Hepatocyte (in vitro differentiated cells): Measurements from ENCODE around the gene AGMAT. TPM values are rescaled to one million over a fixed set of nuclear protein-coding genes. Genes with fewer than 3 reads are reported as not detected.

Source experiments
- DNase-seq: peaks from one replicate; pipeline ENCODE4 v3.0.0-alpha.2; 2016; ENCODE audit warnings: low spot score
- H2AFZ ChIP-seq: fragments of 200-600 bp; sonication (generic); 2 replicates; pipeline ENCODE4 v1.6.0; 2016; ENCODE audit warnings: antibody characterized with exemption, mild to moderate bottlenecking
- H3K27ac ChIP-seq: fragments of 200-600 bp; sonication (generic); 2 replicates; pipeline ENCODE4 v1.5.1; 2016; ENCODE audit warnings: mild to moderate bottlenecking
- H3K27me3 ChIP-seq: fragments of 200-600 bp; sonication (generic); 2 replicates; pipeline ENCODE4 v1.6.1; 2016
- H3K36me3 ChIP-seq: fragments of 200-600 bp; sonication (generic); replicated peaks from 2 replicates; pipeline ENCODE4 v1.5.1; 2016; ENCODE audit warnings: low read depth; ENCODE audit not compliant: insufficient read depth
- H3K4me1 ChIP-seq: fragments of 200-600 bp; sonication (generic); 2 replicates; pipeline ENCODE4 v1.5.1; 2016; ENCODE audit warnings: mild to moderate bottlenecking, moderate library complexity; ENCODE audit not compliant: insufficient read depth
- H3K4me2 ChIP-seq: fragments of 200-600 bp; sonication (generic); 2 replicates; pipeline ENCODE4 v1.6.0; 2016
- H3K4me3 ChIP-seq: fragments of 200-600 bp; sonication (generic); 2 replicates; pipeline ENCODE4 v1.5.1; 2016; ENCODE audit warnings: mild to moderate bottlenecking
- H3K79me2 ChIP-seq: fragments of 200-600 bp; sonication (generic); 2 replicates; pipeline ENCODE4 v1.6.0; 2017; ENCODE audit warnings: mild to moderate bottlenecking
- H3K9me2 ChIP-seq: fragments of 200-600 bp; sonication (generic); replicated peaks from 2 replicates; pipeline ENCODE4 v1.6.0; 2017; ENCODE audit warnings: mild to moderate bottlenecking; ENCODE audit not compliant: insufficient read depth
- H3K9me3 ChIP-seq: fragments of 200-600 bp; sonication (generic); 2 replicates; pipeline ENCODE4 v1.5.1; 2016; ENCODE audit warnings: low read depth, mild to moderate bottlenecking
- H4K20me1 ChIP-seq: fragments of 200-600 bp; sonication (generic); 2 replicates; pipeline ENCODE4 v1.6.0; 2016; ENCODE audit warnings: mild to moderate bottlenecking; ENCODE audit not compliant: insufficient read depth, poor library complexity, severe bottlenecking
- EZH2 ChIP-seq: fragments of 200-600 bp; sonication (generic); IDR thresholded peaks from 2 replicates; pipeline ENCODE4 v1.6.1; 2016; ENCODE audit warnings: antibody characterized with exemption, mild to moderate bottlenecking, borderline replicate concordance
- EZH2phosphoT487 ChIP-seq: fragments of 200-600 bp; sonication (generic); IDR thresholded peaks from one replicate; pipeline ENCODE4 v1.6.1; 2018; ENCODE audit warnings: antibody characterized with exemption, mild to moderate bottlenecking, low read depth, moderate library complexity; ENCODE audit not compliant: unreplicated experiment, severe bottlenecking
- WGBS: methylation state at CpG from one replicate; pipeline ENCODE4 v1.1.6; 2016; ENCODE audit warnings: low lambda C conversion rate; ENCODE audit errors: missing lambda C conversion rate; 5-methylcytosine and 5-hydroxymethylcytosine counted together
- polyA plus RNA-seq: library from polyadenylated mRNA; unstranded; fragments of >200 nt; fragmentation: Nextera tagmentation; extraction: Ambion mirVana; gene quantifications from 2 replicates; pipeline ENCODE4 v1.2.1, GENCODE V29; 2016
- total RNA-seq: library from RNA; depleted of rRNA; stranded (reverse); fragments of >200 nt; gene quantifications from 2 replicates; pipeline ENCODE4 v1.2.3, GENCODE V29; 2014
- TF ChIP-seq, protein P1 (sequence below): fragments of 200-600 bp; sonication (generic); IDR thresholded peaks from 2 replicates; pipeline ENCODE4 v1.5.1; 2016; ENCODE audit warnings: antibody characterized with exemption, mild to moderate bottlenecking; ENCODE audit not compliant: poor library complexity

The AGMAT gene
- total and polyA plus RNA-seq, 2 experiments from 2014 or later = 28.7 to 42.9 TPM

DNA sequence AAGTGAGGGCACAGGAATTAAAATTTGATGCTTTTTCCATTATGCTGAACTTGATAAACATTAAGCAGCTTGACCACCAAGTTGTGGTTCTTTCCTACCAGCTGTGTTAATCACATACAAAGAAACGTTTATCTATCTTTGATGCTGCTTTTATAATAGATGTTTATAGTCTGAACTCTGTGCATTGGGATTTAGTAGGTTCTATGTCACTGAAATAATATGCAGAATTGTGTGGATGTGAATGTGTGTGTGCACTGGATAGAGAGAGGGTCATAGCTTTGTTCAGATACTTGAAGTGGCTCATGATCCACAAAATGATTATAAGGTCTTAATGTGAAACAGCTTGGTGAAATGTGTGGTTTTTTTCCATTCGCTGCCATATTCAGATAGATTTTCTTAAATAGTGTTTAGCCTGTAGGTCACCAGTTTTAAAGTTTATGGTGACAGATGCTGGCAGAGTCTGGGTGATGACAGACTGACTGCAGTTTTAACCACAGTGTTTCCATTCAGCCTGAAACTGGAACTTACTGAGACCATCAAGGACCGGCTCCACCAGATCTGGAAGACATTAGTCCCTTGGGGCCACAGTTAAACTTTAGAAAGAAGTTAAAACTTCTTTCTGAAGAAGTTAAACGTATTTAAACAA lies 42.6 kb upstream of the AGMAT start:
- H3K27ac ChIP-seq = peak overlapping the region; percentile 33
- H3K79me2 ChIP-seq = peaks cover 83% of the 10 kb centered on the region
- 49% methylated on average over 4 of the region's 4 CpGs for WGBS
- no peaks in the 10 kb centered on the region for H3K9me2 ChIP-seq
- no peaks in the 10 kb centered on the region for H3K9me3 ChIP-seq
- H3K27me3 ChIP-seq = no peaks in the 10 kb centered on the region
- H3K36me3 ChIP-seq = no peaks in the 10 kb centered on the region
- no peak overlapping the region for H3K4me2 ChIP-seq
- no peak overlapping the region for H3K4me3 ChIP-seq
- no peak for DNase-seq
- TF ChIP-seq EZH2phosphoT487 (no peak), EZH2 (no peak)
- TF ChIP-seq, protein P1, sequence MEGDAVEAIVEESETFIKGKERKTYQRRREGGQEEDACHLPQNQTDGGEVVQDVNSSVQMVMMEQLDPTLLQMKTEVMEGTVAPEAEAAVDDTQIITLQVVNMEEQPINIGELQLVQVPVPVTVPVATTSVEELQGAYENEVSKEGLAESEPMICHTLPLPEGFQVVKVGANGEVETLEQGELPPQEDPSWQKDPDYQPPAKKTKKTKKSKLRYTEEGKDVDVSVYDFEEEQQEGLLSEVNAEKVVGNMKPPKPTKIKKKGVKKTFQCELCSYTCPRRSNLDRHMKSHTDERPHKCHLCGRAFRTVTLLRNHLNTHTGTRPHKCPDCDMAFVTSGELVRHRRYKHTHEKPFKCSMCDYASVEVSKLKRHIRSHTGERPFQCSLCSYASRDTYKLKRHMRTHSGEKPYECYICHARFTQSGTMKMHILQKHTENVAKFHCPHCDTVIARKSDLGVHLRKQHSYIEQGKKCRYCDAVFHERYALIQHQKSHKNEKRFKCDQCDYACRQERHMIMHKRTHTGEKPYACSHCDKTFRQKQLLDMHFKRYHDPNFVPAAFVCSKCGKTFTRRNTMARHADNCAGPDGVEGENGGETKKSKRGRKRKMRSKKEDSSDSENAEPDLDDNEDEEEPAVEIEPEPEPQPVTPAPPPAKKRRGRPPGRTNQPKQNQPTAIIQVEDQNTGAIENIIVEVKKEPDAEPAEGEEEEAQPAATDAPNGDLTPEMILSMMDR = no peak
- H2AFZ ChIP-seq = no peak overlapping the region
- peaks cover 26% of the 10 kb centered on the region for H3K4me1 ChIP-seq
- peaks cover 36% of the 10 kb centered on the region for H4K20me1 ChIP-seq

GRCh38 chr1:15626269-15626950 lies 41.6 kb upstream of the AGMAT start:
- Histone ChIP-seq H3K36me3 (no peaks in the 10 kb centered on the region), H3K9me3 (no peaks in the 10 kb centered on the region), H3K4me3 (no peak overlapping the region), H3K9me2 (no peaks in the 10 kb centered on the region), H3K27ac (peak overlapping the region; percentile 15), H3K27me3 (no peaks in the 10 kb centered on the region), H3K4me2 (no peak overlapping the region), H3K79me2 (peaks cover 92% of the 10 kb centered on the region), H2AFZ (no peak overlapping the region), H4K20me1 (peaks cover 40% of the 10 kb centered on the region), H3K4me1 (peaks cover 34% of the 10 kb centered on the region)
- DNase-seq = no peak
- WGBS = 78% methylated on average over 11 of the region's 11 CpGs
- TF ChIP-seq EZH2phosphoT487 = no peak
- no peak for TF ChIP-seq EZH2
- TF ChIP-seq, protein P1 = no peak

DNA sequence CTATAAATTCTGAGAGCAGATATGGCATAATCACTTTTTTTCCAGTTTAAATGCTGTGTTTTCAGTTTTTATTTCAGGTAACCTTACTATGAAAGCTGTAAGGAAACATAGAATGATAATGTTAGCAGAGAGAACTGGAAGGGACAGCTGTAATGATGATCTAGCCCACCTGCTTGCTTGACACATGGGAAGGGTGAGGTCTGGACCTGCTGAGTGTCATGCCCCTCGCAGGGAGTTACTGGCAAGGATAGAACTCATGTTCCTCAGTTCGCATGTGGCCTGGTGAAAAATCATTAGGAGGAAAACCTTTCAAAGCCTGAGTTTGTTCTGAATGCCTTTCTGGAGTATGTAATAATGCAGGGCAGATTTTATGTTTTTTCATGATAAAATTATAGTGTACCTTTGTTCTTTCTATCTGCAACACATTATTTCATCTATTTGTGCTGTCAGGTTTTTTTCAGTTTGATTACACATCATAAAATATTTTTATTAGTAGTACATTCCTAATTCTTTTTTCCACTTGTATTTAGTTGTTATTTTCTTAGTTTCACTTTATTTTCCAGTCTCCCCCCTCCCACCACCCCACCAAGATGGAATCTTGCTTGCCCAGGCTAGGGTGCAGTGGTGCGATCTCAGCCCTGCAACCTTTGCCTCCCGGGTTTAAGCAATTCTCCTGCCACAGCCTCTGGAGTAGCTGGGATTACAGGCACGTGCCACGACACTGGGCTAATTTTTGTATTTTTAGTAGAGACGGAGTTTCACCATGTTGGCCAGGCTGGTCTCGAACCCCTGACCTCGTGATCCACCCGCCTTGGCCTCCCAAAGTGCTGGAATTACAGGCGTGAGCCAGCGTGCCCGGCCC lies 40.4 kb upstream of the AGMAT start:
- Histone ChIP-seq H3K36me3 (no peaks in the 10 kb centered on the region), H3K27ac (no peak overlapping the region), H3K79me2 (peaks cover 98% of the 10 kb centered on the region), H3K27me3 (no peaks in the 10 kb centered on the region), H3K4me3 (no peak overlapping the region), H3K9me3 (no peaks in the 10 kb centered on the region), H3K4me1 (peaks cover 44% of the 10 kb centered on the region), H3K4me2 (no peak overlapping the region), H3K9me2 (no peaks in the 10 kb centered on the region), H2AFZ (no peak overlapping the region), H4K20me1 (peaks cover 44% of the 10 kb centered on the region)
- TF ChIP-seq EZH2phosphoT487 (no peak), EZH2 (no peak)
- TF ChIP-seq, protein P1 = no peak
- no peak for DNase-seq
- 88% methylated on average over 13 of the region's 13 CpGs for WGBS
